GM12872 (cell line): Measurements from ENCODE around the gene UPK1A.

Experiments
- TF ChIP-seq, protein P1 (sequence below): IDR thresholded peaks from 3 replicates; pipeline ENCODE4 v1.5.1; 2011; ENCODE audit warnings: low read depth, mild to moderate bottlenecking, low read length, moderate library complexity; ENCODE audit not compliant: insufficient read depth

Gene UPK1A

GRCh38 chr19:35639863-35640262, 26.5 kb upstream of the UPK1A start:
- TF ChIP-seq, protein P1, sequence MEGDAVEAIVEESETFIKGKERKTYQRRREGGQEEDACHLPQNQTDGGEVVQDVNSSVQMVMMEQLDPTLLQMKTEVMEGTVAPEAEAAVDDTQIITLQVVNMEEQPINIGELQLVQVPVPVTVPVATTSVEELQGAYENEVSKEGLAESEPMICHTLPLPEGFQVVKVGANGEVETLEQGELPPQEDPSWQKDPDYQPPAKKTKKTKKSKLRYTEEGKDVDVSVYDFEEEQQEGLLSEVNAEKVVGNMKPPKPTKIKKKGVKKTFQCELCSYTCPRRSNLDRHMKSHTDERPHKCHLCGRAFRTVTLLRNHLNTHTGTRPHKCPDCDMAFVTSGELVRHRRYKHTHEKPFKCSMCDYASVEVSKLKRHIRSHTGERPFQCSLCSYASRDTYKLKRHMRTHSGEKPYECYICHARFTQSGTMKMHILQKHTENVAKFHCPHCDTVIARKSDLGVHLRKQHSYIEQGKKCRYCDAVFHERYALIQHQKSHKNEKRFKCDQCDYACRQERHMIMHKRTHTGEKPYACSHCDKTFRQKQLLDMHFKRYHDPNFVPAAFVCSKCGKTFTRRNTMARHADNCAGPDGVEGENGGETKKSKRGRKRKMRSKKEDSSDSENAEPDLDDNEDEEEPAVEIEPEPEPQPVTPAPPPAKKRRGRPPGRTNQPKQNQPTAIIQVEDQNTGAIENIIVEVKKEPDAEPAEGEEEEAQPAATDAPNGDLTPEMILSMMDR, result no peak

DNA sequence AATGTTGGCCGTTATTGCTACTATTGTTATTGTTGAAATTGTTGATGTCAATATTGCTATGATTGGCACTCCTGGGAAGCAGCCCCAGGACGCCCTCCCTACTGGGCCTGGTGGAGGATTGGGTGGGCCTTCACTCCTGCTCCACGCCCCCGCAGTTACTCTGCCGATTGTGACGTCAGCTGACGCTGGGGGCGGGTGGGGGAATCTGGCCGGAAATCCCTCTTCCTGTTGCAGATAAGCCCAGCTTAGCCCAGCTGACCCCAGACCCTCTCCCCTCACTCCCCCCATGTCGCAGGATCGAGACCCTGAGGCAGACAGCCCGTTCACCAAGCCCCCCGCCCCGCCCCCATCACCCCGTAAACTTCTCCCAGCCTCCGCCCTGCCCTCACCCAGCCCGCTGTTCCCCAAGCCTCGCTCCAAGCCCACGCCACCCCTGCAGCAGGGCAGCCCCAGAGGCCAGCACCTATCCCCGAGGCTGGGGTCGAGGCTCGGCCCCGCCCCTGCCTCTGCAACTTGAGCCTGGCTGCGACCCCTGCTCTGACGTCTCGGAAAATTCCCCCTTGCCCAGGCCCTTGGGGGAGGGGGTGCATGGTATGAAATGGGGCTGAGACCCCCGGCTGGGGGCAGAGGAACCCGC, 24.7 kb upstream of the UPK1A start, which contains the start of gene ETV2:
Gene ETV2, plus strand, starts transcription at position 231 of the 637 bp plus-strand sequence. CDS start 716 bp downstream, outside the sequence.
- TF ChIP-seq, protein P1, result no peak

- TF ChIP-seq, protein P1, result no peak
Measured at GRCh38 chr19:35642312-35642711, 24.0 kb upstream of the UPK1A start.

- TF ChIP-seq, protein P1, result no peak
Measured at GRCh38 chr19:35642798-35643254, 23.5 kb upstream of the UPK1A start.

DNA sequence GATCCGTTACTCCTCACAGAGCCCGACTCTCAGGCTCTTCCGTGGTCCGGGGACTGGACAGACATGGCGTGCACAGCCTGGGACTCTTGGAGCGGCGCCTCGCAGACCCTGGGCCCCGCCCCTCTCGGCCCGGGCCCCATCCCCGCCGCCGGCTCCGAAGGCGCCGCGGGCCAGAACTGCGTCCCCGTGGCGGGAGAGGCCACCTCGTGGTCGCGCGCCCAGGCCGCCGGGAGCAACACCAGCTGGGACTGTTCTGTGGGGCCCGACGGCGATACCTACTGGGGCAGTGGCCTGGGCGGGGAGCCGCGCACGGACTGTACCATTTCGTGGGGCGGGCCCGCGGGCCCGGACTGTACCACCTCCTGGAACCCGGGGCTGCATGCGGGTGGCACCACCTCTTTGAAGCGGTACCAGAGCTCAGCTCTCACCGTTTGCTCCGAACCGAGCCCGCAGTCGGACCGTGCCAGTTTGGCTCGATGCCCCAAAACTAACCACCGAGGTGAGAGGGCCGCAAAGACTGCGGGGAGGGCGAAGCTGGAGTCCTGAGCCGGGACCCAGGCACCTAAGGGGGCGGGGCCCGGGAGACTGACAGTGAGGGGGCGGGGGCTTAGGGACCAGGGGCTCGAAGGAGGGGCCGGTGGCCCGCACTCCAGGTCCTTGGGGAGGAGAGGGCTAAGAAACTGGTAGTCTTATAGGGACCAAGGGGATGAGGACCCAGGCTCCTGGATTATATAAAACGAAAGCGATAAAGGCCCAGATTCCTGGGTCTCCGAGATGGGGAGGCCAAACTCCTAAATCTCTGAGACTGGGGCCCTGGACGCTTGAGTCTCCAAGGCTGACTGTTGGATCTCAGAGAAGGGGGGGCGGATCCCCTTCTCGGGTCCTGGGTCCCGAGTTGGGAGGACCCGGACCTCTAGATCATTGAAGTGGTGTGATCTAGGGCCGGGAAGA, 22.8 kb upstream of the UPK1A start:
- TF ChIP-seq, protein P1, result no peak

GRCh38 chr19:35644206-35644986, 21.9 kb upstream of the UPK1A start:
- TF ChIP-seq, protein P1, result no peak
